ENCODE data around the gene JMJD7.

GRCh38 chr15:41782371-41783282, 45.3 kb upstream of the JMJD7 start:
- TF ChIP-seq, protein P1, sequence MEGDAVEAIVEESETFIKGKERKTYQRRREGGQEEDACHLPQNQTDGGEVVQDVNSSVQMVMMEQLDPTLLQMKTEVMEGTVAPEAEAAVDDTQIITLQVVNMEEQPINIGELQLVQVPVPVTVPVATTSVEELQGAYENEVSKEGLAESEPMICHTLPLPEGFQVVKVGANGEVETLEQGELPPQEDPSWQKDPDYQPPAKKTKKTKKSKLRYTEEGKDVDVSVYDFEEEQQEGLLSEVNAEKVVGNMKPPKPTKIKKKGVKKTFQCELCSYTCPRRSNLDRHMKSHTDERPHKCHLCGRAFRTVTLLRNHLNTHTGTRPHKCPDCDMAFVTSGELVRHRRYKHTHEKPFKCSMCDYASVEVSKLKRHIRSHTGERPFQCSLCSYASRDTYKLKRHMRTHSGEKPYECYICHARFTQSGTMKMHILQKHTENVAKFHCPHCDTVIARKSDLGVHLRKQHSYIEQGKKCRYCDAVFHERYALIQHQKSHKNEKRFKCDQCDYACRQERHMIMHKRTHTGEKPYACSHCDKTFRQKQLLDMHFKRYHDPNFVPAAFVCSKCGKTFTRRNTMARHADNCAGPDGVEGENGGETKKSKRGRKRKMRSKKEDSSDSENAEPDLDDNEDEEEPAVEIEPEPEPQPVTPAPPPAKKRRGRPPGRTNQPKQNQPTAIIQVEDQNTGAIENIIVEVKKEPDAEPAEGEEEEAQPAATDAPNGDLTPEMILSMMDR (IDR thresholded peaks at IDR 0.05) = no peak
- TF ChIP-seq POLR2A (IDR thresholded peaks at IDR 0.05) = no peak
